ENCODE measurements around the gene SLC12A3. TPM values are rescaled to one million over a fixed set of nuclear protein-coding genes. Genes with fewer than 3 reads are reported as not detected.

SLC12A3 gene
- total RNA-seq, 1 experiment from 2014 or later: not detected

DNA sequence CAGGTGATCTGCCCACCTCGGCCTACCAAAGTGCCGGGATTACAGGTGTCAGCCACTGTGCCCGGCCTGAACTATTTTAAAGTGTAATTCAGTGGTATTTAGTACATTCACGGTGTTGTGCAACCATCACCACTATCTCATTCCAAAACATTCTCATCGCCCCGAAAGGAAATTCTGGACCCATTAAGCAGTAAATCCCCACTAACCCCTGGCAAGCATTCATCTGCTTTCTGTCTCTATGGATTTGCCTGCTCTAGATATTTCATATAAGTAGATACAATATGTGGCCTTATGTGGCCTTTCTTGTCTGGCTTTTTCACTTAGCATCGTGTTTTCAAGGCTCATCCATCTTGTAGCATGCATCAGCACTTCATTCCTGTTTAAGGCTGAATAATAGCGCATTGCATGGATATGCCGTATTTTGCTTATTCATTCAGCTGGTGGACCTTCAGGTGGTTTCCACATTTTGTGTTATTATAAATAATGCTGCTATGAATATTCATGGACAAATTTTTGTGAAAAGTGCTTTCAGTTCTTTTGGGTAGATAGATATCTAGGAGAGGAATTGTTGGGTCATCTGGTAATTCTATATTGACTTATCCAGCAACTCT is 58.6 kb downstream of the SLC12A3 start (continued):
- TF ChIP-seq ZNF219 (CRISPR knock-in tag; IDR thresholded peaks at IDR 0.05; ENCODE audit: borderline replicate concordance): no peak
- TF ChIP-seq HMGA2 (CRISPR knock-in tag; IDR thresholded peaks at IDR 0.05): no peak
- no peak for TF ChIP-seq ZNF396 (CRISPR knock-in tag; IDR thresholded peaks at IDR 0.05; ENCODE audit: borderline replicate concordance)
- TF ChIP-seq, protein P1, sequence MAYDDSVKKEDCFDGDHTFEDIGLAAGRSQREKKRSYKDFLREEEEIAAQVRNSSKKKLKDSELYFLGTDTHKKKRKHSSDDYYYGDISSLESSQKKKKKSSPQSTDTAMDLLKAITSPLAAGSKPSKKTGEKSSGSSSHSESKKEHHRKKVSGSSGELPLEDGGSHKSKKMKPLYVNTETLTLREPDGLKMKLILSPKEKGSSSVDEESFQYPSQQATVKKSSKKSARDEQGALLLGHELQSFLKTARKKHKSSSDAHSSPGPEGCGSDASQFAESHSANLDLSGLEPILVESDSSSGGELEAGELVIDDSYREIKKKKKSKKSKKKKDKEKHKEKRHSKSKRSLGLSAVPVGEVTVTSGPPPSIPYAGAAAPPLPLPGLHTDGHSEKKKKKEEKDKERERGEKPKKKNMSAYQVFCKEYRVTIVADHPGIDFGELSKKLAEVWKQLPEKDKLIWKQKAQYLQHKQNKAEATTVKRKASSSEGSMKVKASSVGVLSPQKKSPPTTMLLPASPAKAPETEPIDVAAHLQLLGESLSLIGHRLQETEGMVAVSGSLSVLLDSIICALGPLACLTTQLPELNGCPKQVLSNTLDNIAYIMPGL (CRISPR knock-in tag; IDR thresholded peaks at IDR 0.05): no peak
- TF ChIP-seq, protein P2, sequence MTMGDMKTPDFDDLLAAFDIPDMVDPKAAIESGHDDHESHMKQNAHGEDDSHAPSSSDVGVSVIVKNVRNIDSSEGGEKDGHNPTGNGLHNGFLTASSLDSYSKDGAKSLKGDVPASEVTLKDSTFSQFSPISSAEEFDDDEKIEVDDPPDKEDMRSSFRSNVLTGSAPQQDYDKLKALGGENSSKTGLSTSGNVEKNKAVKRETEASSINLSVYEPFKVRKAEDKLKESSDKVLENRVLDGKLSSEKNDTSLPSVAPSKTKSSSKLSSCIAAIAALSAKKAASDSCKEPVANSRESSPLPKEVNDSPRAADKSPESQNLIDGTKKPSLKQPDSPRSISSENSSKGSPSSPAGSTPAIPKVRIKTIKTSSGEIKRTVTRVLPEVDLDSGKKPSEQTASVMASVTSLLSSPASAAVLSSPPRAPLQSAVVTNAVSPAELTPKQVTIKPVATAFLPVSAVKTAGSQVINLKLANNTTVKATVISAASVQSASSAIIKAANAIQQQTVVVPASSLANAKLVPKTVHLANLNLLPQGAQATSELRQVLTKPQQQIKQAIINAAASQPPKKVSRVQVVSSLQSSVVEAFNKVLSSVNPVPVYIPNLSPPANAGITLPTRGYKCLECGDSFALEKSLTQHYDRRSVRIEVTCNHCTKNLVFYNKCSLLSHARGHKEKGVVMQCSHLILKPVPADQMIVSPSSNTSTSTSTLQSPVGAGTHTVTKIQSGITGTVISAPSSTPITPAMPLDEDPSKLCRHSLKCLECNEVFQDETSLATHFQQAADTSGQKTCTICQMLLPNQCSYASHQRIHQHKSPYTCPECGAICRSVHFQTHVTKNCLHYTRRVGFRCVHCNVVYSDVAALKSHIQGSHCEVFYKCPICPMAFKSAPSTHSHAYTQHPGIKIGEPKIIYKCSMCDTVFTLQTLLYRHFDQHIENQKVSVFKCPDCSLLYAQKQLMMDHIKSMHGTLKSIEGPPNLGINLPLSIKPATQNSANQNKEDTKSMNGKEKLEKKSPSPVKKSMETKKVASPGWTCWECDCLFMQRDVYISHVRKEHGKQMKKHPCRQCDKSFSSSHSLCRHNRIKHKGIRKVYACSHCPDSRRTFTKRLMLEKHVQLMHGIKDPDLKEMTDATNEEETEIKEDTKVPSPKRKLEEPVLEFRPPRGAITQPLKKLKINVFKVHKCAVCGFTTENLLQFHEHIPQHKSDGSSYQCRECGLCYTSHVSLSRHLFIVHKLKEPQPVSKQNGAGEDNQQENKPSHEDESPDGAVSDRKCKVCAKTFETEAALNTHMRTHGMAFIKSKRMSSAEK (CRISPR knock-in tag; IDR thresholded peaks at IDR 0.05; ENCODE audit: borderline replicate concordance): no peak

DNA sequence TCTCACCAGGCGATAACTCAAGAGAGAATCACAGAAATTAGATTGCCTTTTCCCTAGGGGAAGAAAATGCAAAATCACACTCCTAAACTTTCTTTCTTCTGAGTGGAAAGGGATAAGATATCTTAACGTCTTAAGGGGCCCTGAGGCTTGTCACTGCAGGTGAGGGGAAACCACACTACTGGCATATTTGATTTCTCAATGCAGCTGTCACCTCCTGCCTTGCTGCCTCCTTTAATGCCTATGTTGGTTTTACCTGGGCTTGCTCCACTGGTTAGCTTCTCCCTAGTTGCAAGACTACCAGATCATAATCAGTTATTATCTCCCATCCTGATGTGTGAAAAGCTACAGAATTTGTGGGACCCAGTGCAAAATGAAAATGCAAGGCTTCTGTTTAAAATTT is 62.5 kb downstream of the SLC12A3 start:
- ATAC-seq: no peak
- H3K36me3 Mint-ChIP-seq: no peaks in the 10 kb centered on the region
- H3K27ac Mint-ChIP-seq: no peak overlapping the region
- POLR2A ChIA-PET: no interaction called here
- H3K4me3 Mint-ChIP-seq: no peak overlapping the region
- H3K9me3 Mint-ChIP-seq: no peaks in the 10 kb centered on the region; the same call in 1 of the 2 replicates
- TF ChIP-seq, protein P3, sequence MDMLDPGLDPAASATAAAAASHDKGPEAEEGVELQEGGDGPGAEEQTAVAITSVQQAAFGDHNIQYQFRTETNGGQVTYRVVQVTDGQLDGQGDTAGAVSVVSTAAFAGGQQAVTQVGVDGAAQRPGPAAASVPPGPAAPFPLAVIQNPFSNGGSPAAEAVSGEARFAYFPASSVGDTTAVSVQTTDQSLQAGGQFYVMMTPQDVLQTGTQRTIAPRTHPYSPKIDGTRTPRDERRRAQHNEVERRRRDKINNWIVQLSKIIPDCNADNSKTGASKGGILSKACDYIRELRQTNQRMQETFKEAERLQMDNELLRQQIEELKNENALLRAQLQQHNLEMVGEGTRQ (CRISPR knock-in tag; IDR thresholded peaks at IDR 0.05): no peak
- TF ChIP-seq MXD4 (CRISPR knock-in tag; IDR thresholded peaks at IDR 0.05; ENCODE audit: borderline replicate concordance) (no peak), NFE2L1 (CRISPR knock-in tag; IDR thresholded peaks at IDR 0.05) (no peak), CREB1 (CRISPR knock-in tag; IDR thresholded peaks at IDR 0.05) (no peak)
- TF ChIP-seq, protein P4, sequence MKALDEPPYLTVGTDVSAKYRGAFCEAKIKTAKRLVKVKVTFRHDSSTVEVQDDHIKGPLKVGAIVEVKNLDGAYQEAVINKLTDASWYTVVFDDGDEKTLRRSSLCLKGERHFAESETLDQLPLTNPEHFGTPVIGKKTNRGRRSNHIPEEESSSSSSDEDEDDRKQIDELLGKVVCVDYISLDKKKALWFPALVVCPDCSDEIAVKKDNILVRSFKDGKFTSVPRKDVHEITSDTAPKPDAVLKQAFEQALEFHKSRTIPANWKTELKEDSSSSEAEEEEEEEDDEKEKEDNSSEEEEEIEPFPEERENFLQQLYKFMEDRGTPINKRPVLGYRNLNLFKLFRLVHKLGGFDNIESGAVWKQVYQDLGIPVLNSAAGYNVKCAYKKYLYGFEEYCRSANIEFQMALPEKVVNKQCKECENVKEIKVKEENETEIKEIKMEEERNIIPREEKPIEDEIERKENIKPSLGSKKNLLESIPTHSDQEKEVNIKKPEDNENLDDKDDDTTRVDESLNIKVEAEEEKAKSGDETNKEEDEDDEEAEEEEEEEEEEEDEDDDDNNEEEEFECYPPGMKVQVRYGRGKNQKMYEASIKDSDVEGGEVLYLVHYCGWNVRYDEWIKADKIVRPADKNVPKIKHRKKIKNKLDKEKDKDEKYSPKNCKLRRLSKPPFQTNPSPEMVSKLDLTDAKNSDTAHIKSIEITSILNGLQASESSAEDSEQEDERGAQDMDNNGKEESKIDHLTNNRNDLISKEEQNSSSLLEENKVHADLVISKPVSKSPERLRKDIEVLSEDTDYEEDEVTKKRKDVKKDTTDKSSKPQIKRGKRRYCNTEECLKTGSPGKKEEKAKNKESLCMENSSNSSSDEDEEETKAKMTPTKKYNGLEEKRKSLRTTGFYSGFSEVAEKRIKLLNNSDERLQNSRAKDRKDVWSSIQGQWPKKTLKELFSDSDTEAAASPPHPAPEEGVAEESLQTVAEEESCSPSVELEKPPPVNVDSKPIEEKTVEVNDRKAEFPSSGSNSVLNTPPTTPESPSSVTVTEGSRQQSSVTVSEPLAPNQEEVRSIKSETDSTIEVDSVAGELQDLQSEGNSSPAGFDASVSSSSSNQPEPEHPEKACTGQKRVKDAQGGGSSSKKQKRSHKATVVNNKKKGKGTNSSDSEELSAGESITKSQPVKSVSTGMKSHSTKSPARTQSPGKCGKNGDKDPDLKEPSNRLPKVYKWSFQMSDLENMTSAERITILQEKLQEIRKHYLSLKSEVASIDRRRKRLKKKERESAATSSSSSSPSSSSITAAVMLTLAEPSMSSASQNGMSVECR (CRISPR knock-in tag; IDR thresholded peaks at IDR 0.05; ENCODE audit: borderline replicate concordance): no peak
- peaks cover 10% of the 10 kb centered on the region for H3K4me1 Mint-ChIP-seq
- no peak for DNase-seq (ENCODE audit: low spot score)
- no peaks in the 10 kb centered on the region for H3K27me3 Mint-ChIP-seq (ENCODE audit: low read depth)
- CTCF ChIA-PET: interaction anchor here (0.5 to 0.8 kb wide), 2 partner anchors 39 to 1807 kb away, joined by 3 read pairs; no protein-coding TSS in a partner anchor

DNA sequence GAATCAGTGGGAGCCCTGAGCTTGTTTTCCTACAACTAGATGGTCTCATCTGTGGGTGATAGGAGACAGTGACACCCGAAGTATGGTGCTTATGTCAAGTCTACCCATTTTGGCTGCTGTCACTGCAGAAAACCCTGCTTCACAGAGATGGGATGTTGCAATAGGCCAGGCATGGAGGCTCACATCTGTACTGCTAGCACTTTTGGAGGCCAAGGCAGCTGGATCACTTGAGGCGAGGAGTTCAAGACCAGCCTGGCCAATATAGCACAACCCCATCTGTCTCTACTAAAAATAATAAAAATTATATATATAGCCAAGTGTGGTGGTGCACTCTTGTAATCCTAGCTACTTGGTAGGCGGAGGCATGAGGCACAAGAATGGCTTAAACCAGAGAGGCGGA is 64.6 kb downstream of the SLC12A3 start:
- no peak for DNase-seq (ENCODE audit: low spot score)
- POLR2A ChIA-PET: no interaction called here

More for the DNA sequence above, 64.6 kb downstream of the SLC12A3 start:
- CTCF ChIA-PET: interaction anchor here (2.4 kb wide), 1 partner anchor 35 kb away, joined by 10 read pairs; no protein-coding TSS in a partner anchor
- no peak overlapping the region for H3K4me3 Mint-ChIP-seq
- no peak for TF ChIP-seq GABPB1 (CRISPR knock-in tag; IDR thresholded peaks at IDR 0.05)
- TF ChIP-seq NR2C2 (CRISPR knock-in tag; IDR thresholded peaks at IDR 0.05): no peak
- TF ChIP-seq, protein P5, sequence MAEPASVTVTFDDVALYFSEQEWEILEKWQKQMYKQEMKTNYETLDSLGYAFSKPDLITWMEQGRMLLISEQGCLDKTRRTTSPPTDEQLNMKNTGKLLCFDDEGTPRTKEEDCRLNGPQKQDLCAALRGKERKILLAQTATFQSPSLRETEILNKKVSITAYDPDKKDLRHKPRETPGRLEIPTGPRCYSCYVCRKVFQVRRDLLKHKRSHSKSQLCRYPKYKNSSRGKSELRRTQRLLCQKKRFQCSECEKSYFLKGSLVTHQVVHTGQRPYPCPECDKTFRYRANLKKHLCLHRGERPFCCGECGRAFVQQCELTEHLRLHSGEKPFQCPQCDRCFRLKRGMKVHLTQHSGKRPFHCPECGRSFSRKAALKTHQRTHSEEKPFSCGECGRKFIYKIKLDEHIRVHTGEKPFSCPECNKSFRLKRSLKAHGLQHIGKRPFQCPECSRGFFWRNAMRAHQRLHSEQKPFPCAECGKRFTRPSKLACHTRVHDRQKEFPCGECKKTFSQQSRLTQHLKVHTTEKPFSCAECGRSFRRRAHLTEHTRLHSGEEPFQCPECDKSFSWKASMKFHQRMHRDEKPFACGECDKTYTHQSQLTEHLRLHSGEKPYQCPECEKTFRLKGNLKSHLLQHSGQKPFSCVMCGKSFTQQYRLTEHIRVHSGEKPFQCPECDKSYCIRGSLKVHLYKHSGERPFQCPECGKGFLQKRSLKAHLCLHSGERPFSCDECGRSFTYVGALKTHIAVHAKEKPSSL (CRISPR knock-in tag; conservative IDR thresholded peaks at IDR 0.05): no peak
- no peak for TF ChIP-seq TCF7 (CRISPR knock-in tag; IDR thresholded peaks at IDR 0.05; ENCODE audit: low read depth)
- TF ChIP-seq, protein P3 (CRISPR knock-in tag; IDR thresholded peaks at IDR 0.05): no peak
- TF ChIP-seq, protein P6, sequence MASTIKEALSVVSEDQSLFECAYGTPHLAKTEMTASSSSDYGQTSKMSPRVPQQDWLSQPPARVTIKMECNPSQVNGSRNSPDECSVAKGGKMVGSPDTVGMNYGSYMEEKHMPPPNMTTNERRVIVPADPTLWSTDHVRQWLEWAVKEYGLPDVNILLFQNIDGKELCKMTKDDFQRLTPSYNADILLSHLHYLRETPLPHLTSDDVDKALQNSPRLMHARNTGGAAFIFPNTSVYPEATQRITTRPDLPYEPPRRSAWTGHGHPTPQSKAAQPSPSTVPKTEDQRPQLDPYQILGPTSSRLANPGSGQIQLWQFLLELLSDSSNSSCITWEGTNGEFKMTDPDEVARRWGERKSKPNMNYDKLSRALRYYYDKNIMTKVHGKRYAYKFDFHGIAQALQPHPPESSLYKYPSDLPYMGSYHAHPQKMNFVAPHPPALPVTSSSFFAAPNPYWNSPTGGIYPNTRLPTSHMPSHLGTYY (CRISPR knock-in tag; IDR thresholded peaks at IDR 0.05): no peak
- no peaks in the 10 kb centered on the region for H3K27me3 Mint-ChIP-seq (ENCODE audit: low read depth)
- no peaks in the 10 kb centered on the region; the same call in 1 of the 2 replicates for H3K9me3 Mint-ChIP-seq
- no peak for ATAC-seq
- peaks cover 26% of the 10 kb centered on the region for H3K4me1 Mint-ChIP-seq
- no peak overlapping the region for H3K27ac Mint-ChIP-seq
- no peaks in the 10 kb centered on the region for H3K36me3 Mint-ChIP-seq

All from WTC11 (cell line).